Esophagus squamous epithelium (tissue), 4 donors: ENCODE measurements around the gene CDH13.

Experiments
- CTCF ChIP-seq, 6 experiments: fragments of 450-650 bp in 4 of 6; fragments of 200-600 bp in 2 of 6; sonication (generic) in 2 of 6; IDR thresholded peaks; one replicate each; pipeline ENCODE4 v1.5.1; 2016 to 2019; ENCODE audit warnings: antibody characterized with exemption in 6 of 6, mild to moderate bottlenecking in 4 of 6, moderate library complexity in 4 of 6
- POLR2A ChIP-seq, 4 donors: fragments of 450-650 bp; IDR thresholded peaks; one replicate each; pipeline ENCODE4 v1.6.1; 2017; ENCODE audit warnings: antibody characterized with exemption in 4 of 4, mild to moderate bottlenecking in 4 of 4, moderate library complexity in 3 of 4

DNA sequence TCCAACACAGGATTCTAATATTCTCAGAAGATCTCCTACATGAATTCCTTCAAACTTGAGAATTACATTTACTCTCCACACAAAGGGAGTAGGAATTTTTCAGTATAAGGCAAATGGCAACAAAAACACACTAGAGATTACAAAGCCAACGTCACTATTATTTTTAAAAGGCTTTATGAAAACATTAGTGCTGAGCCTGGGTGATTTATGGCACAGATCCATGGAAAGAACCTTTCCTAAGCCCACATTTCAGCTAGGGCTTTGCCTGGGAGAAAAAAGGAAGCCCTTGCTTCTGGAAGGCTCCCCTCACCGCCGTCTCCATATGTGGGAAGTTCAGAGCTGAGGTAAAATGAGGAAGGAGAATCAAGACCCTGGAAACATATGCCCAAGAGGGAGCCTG lies 681.6 kb downstream of the CDH13 start:
- TF ChIP-seq POLR2A (IDR thresholded peaks at IDR 0.05) (no peak), CTCF (IDR thresholded peaks at IDR 0.05) (no peak)
